Heart left ventricle (tissue), 13 donors: ENCODE results near the gene CNNM4.

ENCODE experiments used
- POLR2A ChIP-seq, 2 donors: fragments of 450-650 bp; IDR thresholded peaks; one replicate each; pipeline ENCODE4 v1.6.1; 2017; ENCODE audit warnings: antibody characterized with exemption in 2 of 2, mild to moderate bottlenecking in 2 of 2, moderate library complexity in 2 of 2
- TF ChIP-seq, protein P1 (sequence below), 12 donors: fragments of 200-600 bp; sonication (generic) in 4 of 12; IDR thresholded peaks; one replicate each; pipeline versions ENCODE4 v1.5.0 to v1.8.0; 2018 to 2022; ENCODE audit warnings: antibody characterized with exemption in 12 of 12, mild to moderate bottlenecking in 5 of 12
- donor health status: ischemic (EF 13 %, LVEDD 7.1; RV severe dilation, severe dysfunction).
- donor health status: DM: no; HTN: yes; CAD: no.
- donor health status: DM: no; HTN: no; CAD: no.
- donor health status: ischemic (EF 25% LVEDD 6.9; RV normal size, moderate dysfunction).
- donor health status: ischemic (EF 25% LVEDD 5.7; RV mildly dilated, moderate dysfunction).
- donor health status: ischemic (EF 35%, LVEDD 5.7; RV mildly dilated, moderate dysfunction).
- donor health status: nonischemic (EF 11% LVEDD 7.7; RV severe dilation, severe dysfunction).
- donor health status: DM: yes; HTN: yes; CAD: no.
- donor health status: PGD.
- donor health status: ischemic (EF 29% LVEDD 5.4; RV normal size, mild dysfunction).
- donor health status: nonischemic (EF 23%, LVEDD 6.1; RV moderate dilation, normal function).

DNA sequence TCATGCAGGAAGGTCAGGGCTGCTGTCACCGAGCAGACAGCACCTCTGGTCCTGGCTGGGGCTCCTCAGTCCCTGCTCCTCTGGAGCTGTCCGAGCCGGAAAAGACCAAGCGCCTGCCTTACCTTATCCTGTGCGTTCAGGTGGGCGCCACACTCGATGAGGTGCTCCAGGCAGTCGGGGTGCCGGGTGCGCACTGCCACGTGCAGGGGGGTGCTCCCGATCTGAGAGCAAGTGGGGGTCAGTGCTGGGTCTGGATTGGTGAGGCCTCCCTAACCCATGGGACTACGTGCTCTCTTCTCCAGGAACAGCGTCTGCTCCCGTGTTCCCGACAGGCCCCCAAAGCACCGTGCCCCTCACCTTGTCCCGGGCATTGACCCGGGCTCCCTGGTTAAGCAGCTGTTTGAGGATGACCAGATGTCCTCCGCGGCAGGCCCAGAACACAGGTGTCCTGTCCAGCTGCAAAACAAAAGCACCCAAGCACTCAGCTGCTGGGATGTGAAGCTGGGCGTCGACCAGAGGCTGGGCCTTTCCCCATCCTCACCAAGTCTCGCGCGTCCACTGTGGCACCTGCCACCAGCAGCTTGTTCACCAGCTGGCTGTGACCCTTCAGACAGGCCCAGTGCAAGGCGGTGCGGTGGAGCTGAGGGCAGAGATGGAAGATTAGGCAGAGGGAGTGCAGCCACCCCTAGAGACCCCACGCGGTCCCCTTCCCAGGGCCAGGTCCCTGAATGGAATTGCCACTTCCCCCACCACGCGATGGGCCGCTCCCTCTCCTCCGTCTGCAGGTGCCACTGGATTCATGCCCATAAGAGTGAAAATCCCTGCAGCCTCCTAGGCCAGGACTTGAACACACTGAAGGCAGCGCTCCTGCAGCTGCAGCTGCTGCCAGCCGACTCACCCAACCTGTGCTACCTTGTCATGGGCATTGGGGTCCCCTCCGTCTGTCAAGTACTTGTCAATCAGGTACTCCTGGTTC, 79.5 kb downstream of the CNNM4 start:
- TF ChIP-seq, protein P1, sequence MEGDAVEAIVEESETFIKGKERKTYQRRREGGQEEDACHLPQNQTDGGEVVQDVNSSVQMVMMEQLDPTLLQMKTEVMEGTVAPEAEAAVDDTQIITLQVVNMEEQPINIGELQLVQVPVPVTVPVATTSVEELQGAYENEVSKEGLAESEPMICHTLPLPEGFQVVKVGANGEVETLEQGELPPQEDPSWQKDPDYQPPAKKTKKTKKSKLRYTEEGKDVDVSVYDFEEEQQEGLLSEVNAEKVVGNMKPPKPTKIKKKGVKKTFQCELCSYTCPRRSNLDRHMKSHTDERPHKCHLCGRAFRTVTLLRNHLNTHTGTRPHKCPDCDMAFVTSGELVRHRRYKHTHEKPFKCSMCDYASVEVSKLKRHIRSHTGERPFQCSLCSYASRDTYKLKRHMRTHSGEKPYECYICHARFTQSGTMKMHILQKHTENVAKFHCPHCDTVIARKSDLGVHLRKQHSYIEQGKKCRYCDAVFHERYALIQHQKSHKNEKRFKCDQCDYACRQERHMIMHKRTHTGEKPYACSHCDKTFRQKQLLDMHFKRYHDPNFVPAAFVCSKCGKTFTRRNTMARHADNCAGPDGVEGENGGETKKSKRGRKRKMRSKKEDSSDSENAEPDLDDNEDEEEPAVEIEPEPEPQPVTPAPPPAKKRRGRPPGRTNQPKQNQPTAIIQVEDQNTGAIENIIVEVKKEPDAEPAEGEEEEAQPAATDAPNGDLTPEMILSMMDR (IDR thresholded peaks at IDR 0.05): no peak
- TF ChIP-seq POLR2A (IDR thresholded peaks at IDR 0.05): no peak
